GM12873 (cell line): ENCODE measurements around the gene IGF1R.

ENCODE experiments used
- TF ChIP-seq, protein P1 (sequence below): IDR thresholded peaks from 2 replicates; pipeline ENCODE4 v1.5.1; 2012; ENCODE audit warnings: low read depth, mild to moderate bottlenecking, moderate library complexity, low read length, control low read depth; ENCODE audit not compliant: insufficient read depth; ENCODE audit errors: missing control alignments

IGF1R gene

DNA sequence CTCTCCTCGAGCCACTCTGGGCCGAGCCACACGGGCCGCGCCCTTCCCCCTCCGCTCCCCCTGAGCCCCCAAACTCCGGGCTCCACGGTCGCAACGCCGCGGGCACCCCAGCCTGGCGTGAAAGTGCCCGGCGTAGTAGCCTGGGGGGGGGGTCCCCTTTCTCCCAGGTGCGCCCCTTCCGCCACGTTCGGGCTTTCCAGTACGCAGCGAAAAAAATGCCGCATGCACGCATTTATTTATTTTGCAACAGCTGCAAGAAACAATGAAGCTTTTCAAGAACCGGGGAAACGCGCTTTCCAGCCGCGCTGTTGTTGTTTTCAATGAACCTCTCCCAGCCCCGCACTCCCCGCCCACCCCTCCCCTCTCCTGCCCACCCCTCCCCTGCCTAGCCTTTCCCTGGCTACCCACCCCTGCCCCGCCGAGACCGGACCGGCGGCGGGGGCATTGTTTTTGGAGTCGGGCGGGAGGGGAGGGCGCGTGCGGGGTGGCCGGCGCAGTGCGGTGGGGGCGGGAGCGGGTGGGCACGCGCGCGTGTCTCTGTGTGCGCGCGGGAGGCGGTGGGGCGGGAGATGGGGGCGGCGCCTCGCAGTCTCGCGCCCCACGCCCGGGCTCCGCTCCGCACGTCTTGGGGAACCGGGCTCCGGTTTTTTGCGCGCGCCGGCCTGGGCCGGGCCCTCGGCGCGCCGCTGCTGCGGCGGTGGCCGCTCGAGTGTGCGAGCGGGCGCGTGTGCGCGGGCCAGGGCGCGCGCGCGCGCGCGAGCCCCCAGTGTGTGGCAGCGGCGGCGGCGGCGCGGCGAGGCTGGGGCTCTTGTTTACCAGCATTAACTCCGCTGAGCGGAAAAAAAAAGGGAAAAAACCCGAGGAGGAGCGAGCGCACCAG is at the start of gene IGF1R:
IGF1R (plus strand) TSS at position 766 of the 880 bp plus-strand sequence. CDS start 1,043 bp downstream, outside the sequence.
- TF ChIP-seq, protein P1, sequence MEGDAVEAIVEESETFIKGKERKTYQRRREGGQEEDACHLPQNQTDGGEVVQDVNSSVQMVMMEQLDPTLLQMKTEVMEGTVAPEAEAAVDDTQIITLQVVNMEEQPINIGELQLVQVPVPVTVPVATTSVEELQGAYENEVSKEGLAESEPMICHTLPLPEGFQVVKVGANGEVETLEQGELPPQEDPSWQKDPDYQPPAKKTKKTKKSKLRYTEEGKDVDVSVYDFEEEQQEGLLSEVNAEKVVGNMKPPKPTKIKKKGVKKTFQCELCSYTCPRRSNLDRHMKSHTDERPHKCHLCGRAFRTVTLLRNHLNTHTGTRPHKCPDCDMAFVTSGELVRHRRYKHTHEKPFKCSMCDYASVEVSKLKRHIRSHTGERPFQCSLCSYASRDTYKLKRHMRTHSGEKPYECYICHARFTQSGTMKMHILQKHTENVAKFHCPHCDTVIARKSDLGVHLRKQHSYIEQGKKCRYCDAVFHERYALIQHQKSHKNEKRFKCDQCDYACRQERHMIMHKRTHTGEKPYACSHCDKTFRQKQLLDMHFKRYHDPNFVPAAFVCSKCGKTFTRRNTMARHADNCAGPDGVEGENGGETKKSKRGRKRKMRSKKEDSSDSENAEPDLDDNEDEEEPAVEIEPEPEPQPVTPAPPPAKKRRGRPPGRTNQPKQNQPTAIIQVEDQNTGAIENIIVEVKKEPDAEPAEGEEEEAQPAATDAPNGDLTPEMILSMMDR: no peak

DNA sequence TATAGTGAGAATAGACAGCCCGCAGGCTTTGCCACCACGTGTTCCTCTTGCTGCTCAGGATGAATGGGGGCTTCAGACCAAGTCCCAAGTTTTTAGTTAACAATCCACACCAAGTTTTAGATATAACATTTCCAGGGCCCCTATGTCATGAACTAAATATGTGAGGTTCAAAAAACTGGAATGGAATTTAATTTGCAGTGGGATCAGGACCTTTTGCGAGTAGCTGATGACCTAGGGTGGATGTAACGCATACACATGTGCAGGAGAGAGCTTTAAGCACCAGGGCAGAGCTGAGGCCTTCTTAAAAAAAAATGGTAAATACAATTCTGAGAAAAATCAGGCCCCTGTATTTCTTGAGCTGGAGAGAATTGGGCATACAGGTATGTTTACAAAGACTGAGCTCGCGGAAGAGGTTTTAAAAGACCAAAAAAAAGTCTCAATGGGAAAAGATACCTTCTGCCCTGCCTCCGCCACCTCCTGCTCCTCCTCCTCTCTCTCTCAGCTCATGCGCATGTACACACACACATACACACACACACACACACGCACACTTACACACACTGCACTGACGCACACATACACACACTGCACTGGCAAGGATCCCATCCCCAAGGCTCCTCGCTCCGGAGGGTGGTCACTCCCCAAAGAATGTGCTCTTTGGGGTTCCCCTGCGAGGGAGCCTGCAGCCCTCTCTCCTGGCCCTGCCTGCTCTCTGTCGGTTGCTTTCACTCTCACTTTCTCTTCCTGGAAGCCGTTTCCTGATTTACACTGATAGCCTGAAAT is 48.2 kb upstream of the IGF1R start:
- TF ChIP-seq, protein P1: no peak

DNA sequence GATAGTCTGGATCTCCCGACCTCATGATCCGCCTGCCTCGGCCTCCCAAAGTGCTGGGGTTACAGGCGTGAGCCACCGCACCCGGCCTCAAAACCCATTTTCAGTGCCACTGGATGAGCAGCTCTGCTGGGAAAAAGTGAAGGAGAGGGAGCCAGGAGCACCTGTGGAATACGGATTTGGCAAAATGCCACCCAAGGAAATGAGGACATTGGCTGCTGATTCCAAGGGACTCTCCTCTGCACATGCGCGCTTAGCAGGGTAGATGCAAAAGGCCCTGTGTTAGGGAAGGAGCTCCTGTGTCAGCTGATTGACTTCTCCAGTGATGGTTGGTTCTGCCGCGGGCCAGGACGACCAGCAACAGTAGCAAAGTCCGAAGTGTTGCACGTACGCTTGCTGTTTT is 43.4 kb upstream of the IGF1R start:
- TF ChIP-seq, protein P1: no peak

DNA sequence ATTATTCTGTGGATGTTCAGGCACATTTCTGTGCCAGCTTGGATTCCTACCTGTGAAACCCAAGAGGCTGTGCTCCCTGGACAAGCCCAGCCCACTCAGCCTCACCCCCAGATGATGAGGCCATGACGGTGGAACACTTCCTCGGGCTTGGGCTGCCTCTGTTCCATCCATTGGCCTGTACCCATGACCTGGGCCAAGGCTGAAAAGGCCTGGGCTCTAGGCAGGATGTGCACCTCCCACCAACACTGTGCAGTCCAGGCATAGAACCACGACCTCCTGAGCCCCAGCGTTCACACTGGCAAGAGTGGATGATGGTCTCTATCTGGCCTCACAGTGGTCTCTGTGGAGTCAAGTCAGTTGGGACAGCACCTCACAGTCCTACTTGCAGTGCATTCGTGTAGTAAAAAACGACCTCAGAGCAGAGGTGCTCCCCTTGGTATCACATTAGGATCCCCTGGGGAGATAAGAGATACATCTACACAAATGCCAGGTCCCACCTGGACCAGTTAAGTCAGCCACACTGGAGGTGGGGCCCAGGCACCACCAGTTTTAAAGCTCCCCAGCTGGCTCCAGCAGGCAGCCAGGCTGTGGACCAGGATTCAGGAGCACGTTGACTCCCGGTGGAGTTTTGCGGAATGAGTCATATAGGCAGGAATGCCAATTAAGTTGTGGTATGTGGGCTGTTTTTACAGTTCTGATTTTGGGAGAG is 39.0 kb upstream of the IGF1R start:
- TF ChIP-seq, protein P1: no peak

DNA sequence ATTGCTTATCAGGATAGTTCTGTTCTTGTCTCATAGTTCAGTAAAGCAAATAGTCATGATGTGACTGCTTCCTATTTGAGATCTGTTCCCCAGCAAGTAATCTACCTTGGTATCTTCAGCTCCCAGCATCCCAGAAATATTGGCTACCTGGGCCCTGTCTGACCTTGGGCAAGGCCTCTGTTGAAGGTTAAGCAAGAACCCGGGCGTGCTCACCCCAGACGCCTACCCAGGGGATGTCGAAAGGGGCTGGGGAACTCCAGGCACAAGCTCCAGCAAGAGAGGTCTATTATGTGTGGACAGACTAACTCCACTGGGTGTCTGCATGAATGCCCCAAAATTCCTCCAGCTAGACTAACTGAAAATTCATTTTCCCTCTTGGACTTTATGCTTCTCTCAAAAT is 37.3 kb upstream of the IGF1R start:
- TF ChIP-seq, protein P1: no peak

DNA sequence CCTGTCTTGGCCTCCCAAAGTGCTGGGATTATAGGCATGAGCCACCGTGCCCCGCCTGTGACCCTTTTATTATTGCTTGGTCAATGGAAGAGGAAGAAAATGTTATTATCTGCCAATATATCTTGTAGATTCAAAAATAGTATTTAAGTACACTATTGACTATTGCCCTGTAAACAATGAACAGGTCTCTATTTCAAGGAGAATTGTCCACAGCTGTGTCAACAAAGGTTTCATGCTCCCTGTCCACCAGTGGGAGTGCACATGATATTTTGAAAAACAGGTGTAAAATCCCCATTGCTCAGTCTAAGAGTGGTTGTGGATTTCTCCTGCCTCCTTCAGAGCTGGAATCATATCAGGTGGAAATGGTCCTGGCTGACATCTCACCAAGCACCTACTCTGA is 36.5 kb upstream of the IGF1R start:
- TF ChIP-seq, protein P1: no peak
